Measurements from ENCODE around the gene HDAC3.

Gene HDAC3

DNA sequence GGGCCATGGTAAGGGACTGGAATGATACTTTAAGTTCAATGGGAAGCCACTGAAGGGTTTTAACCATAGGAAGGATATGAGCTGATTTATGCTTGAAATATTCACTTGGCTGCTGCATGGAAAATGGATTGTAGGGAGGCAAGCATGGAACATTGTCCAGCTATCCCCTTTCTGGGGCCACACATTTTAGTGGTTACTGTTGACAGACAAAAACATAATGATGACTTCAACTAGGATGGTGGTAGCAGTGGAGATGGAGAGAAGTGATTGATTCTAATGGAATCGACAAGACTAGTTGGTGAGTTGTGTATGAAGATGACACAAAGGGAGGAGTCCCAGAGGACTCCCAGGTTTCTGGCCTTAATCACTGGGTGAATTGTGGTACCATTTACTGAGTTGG lies 20.8 kb upstream of the HDAC3 start:
- Histone ChIP-seq H3K9ac (ENCODE audit: low read depth, low read length) (no peak overlapping the region), H3K4me3 (ENCODE audit: low read depth, low read length) (no peak overlapping the region), H3K9me3 (ENCODE audit: control insufficient read depth, insufficient read depth, low read length) (no peaks in the 10 kb centered on the region), H3K4me1 (ENCODE audit: control insufficient read depth, insufficient read depth, low read length) (no peaks in the 10 kb centered on the region), H3K27me3 (ENCODE audit: control insufficient read depth, insufficient read depth, low read length) (no peaks in the 10 kb centered on the region), H3K36me3 (ENCODE audit: control insufficient read depth, insufficient read depth, low read length) (peaks cover 71% of the 10 kb centered on the region), H3K27ac (ENCODE audit: low read depth, low read length) (no peak overlapping the region)

DNA sequence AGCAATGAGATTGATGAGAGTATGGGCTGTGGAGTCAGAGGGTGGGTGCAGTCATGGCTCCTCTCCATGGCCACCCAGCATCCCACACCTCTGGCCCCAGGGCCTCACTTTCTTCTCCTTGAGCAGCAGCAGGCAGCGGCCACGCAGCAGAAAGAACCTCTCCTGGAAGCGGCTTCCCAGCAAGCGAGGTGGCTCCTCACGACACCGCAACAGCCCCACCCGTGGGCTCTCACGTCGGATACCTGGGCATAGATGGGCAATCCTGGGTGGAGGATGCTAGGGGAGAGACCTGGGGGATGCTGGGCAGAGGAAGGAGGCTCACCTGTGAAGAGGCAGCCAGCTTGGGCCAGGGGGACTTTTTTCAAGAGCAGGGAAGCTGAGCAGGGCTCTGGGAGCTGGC lies 19.7 kb upstream of the HDAC3 start:
- Histone ChIP-seq H3K4me3 (ENCODE audit: low read depth, low read length) (no peak overlapping the region), H3K27ac (ENCODE audit: low read depth, low read length) (no peak overlapping the region), H3K9me3 (ENCODE audit: control insufficient read depth, insufficient read depth, low read length) (no peaks in the 10 kb centered on the region), H3K36me3 (ENCODE audit: control insufficient read depth, insufficient read depth, low read length) (peaks cover 66% of the 10 kb centered on the region), H3K27me3 (ENCODE audit: control insufficient read depth, insufficient read depth, low read length) (no peaks in the 10 kb centered on the region), H3K4me1 (ENCODE audit: control insufficient read depth, insufficient read depth, low read length) (peaks cover 5% of the 10 kb centered on the region; the same call in 1 of the 2 replicates), H3K9ac (ENCODE audit: low read depth, low read length) (no peak overlapping the region)

DNA sequence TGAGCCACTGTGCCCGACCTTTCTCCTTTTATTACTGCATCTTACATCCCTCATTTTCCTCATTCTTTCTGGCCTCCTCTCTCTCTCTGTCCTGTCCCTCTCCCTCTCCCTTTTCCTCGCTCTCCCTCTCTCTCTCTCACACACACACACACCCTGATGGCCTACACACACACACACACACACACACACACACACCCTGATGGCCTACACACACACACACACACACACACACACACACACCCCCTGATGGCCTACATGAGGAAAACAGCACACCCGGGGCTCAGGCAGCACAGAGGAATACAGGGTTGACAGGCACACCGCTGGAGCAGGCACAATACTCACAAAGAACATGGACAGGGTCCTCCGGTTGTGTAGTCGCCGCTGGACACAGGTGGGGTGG lies 18.4 kb upstream of the HDAC3 start:
- no peaks in the 10 kb centered on the region for H3K9me3 ChIP-seq (ENCODE audit: control insufficient read depth, insufficient read depth, low read length)
- H3K27me3 ChIP-seq (ENCODE audit: control insufficient read depth, insufficient read depth, low read length) = no peaks in the 10 kb centered on the region
- H3K27ac ChIP-seq (ENCODE audit: low read depth, low read length) = no peak overlapping the region
- peaks cover 63% of the 10 kb centered on the region for H3K36me3 ChIP-seq (ENCODE audit: control insufficient read depth, insufficient read depth, low read length)
- H3K9ac ChIP-seq (ENCODE audit: low read depth, low read length) = no peak overlapping the region
- H3K4me1 ChIP-seq (ENCODE audit: control insufficient read depth, insufficient read depth, low read length) = peaks cover 10% of the 10 kb centered on the region; the same call in 1 of the 2 replicates
- H3K4me3 ChIP-seq (ENCODE audit: low read depth, low read length) = no peak overlapping the region

DNA sequence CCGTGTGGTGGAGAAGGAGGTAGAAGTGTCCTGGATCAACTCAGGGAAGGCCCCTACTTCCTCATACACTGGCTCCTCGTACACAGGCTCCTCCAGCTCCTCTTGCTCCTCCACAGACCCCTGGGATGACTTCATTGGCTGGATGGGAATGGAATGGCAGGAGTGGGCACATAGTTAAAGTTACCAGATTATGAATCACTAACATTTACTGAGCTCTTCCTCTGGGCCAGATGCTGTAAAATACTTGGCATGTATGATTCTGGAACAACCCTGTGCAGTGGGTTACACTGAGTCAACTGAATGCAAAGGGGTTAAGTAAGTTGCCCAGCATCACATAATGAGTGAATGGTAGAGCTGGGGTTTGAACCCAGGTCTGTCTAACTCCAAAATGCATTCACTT lies 17.6 kb upstream of the HDAC3 start:
- Histone ChIP-seq H3K4me1 (ENCODE audit: control insufficient read depth, insufficient read depth, low read length) (peaks cover 11% of the 10 kb centered on the region; the same call in 1 of the 2 replicates), H3K4me3 (ENCODE audit: low read depth, low read length) (no peak overlapping the region), H3K36me3 (ENCODE audit: control insufficient read depth, insufficient read depth, low read length) (peaks cover 57% of the 10 kb centered on the region), H3K9ac (ENCODE audit: low read depth, low read length) (no peak overlapping the region), H3K27me3 (ENCODE audit: control insufficient read depth, insufficient read depth, low read length) (no peaks in the 10 kb centered on the region), H3K27ac (ENCODE audit: low read depth, low read length) (no peak overlapping the region), H3K9me3 (ENCODE audit: control insufficient read depth, insufficient read depth, low read length) (no peaks in the 10 kb centered on the region)

DNA sequence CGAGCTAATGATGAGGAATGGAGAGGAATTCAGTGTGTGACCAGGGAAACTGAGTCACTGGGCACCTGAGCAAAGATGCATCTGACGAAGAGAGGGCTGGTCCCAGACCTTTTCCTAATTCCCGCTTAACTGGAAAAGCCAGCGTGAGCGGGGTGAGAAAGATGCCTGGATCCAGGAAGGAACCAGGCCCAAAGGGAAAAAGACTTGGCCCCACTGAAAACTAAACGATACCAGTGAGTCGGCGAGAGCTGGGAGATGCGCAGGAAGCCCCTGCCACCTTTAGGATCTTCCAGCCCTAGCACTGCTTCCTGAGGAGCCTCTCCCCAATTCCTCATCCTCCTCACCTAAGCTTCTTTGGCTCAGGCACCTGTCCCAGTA lies 15.1 kb upstream of the HDAC3 start:
- Histone ChIP-seq H3K36me3 (ENCODE audit: control insufficient read depth, insufficient read depth, low read length) (peaks cover 47% of the 10 kb centered on the region), H3K27me3 (ENCODE audit: control insufficient read depth, insufficient read depth, low read length) (no peaks in the 10 kb centered on the region), H3K4me1 (ENCODE audit: control insufficient read depth, insufficient read depth, low read length) (peaks cover 11% of the 10 kb centered on the region; the same call in 1 of the 2 replicates), H3K27ac (ENCODE audit: low read depth, low read length) (no peak overlapping the region), H3K4me3 (ENCODE audit: low read depth, low read length) (peak overlapping the region; percentile 50), H3K9me3 (ENCODE audit: control insufficient read depth, insufficient read depth, low read length) (no peaks in the 10 kb centered on the region), H3K9ac (ENCODE audit: low read depth, low read length) (no peak overlapping the region)

DNA sequence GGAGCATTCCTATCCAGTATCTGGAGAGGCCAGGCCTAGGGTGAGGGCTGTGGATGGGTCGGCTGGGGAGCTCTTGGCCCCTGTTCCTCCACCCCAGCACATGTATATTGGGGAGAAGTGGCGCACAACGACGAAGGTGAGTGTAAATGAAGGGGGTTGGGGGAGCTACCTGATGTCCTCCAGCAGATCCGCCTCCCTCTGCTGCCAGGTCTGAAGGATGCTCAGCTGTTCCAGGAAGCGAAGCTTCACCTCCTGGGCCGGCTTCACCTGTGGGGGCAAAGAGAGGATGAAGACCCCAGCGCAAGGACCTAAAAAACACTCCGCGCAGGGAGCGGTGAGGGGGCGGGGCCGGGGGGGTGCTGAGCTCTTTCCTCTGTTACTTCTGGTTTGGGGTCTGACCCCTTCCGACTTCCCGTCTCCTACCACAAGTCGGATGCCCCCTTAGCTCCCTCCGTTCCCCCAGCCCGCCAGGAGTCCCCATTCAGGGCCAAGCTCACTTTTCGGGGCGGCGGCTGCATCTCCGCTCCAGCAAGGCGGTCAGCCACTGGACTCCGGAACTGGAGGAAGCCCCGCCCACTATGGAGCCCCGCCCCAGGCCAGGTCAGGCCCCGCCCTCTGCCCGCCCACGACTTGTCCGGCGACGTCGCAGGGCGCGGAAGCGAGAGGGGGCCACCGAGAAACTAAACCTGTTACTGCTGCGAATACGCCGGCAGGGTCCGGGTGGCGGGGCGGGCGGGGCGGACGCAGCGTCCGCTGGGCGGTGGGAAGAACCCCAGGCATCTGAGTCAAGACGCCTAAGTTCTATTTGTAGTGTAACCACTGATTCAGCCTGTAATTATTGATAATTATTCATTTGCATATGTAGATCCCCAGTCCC lies 14.4 kb upstream of the HDAC3 start, which contains the start of gene FCHSD1:
FCHSD1 (minus strand) TSS at position 568 of the 877 bp plus-strand sequence; CDS start at position 518, 50 bp downstream.
- Histone ChIP-seq H3K4me3 (ENCODE audit: low read depth, low read length) (peak within 1 kb of the TSS; percentile 80), H3K27ac (ENCODE audit: low read depth, low read length) (no peak within 1 kb of the TSS), H3K9ac (ENCODE audit: low read depth, low read length) (no peak within 1 kb of the TSS), H3K36me3 (ENCODE audit: control insufficient read depth, insufficient read depth, low read length) (peaks cover 41% of the 10 kb centered on the region), H3K27me3 (ENCODE audit: control insufficient read depth, insufficient read depth, low read length) (no peaks in the 10 kb centered on the region), H3K4me1 (ENCODE audit: control insufficient read depth, insufficient read depth, low read length) (peaks cover 11% of the 10 kb centered on the region; the same call in 1 of the 2 replicates), H3K9me3 (ENCODE audit: control insufficient read depth, insufficient read depth, low read length) (no peaks in the 10 kb centered on the region)

DNA sequence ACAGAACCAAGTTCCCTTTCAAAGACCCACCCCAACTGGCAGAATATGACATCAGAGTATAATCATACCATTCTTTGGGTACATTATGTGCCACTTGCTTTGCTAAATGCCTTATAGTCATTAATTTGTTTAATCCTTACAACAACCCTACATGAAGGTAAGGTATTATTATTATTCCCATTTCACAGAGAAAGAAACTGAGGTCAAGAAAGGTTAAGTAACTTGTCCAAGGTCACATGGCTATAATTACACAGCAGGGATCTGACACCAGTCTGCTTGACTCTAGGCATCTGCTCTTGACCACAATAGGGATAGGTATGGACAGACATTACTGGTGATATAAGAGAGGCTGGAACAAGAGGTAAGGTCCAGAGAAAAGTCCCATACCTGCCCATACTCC lies 13.3 kb upstream of the HDAC3 start:
- H3K9me3 ChIP-seq (ENCODE audit: control insufficient read depth, insufficient read depth, low read length) = no peaks in the 10 kb centered on the region
- H3K27me3 ChIP-seq (ENCODE audit: control insufficient read depth, insufficient read depth, low read length) = no peaks in the 10 kb centered on the region
- no peak overlapping the region for H3K27ac ChIP-seq (ENCODE audit: low read depth, low read length)
- peak overlapping the region; percentile 80; the same call in 1 of the 2 replicates for H3K4me3 ChIP-seq (ENCODE audit: low read depth, low read length)
- peaks cover 38% of the 10 kb centered on the region for H3K36me3 ChIP-seq (ENCODE audit: control insufficient read depth, insufficient read depth, low read length)
- peaks cover 11% of the 10 kb centered on the region; the same call in 1 of the 2 replicates for H3K4me1 ChIP-seq (ENCODE audit: control insufficient read depth, insufficient read depth, low read length)
- no peak overlapping the region for H3K9ac ChIP-seq (ENCODE audit: low read depth, low read length)

DNA sequence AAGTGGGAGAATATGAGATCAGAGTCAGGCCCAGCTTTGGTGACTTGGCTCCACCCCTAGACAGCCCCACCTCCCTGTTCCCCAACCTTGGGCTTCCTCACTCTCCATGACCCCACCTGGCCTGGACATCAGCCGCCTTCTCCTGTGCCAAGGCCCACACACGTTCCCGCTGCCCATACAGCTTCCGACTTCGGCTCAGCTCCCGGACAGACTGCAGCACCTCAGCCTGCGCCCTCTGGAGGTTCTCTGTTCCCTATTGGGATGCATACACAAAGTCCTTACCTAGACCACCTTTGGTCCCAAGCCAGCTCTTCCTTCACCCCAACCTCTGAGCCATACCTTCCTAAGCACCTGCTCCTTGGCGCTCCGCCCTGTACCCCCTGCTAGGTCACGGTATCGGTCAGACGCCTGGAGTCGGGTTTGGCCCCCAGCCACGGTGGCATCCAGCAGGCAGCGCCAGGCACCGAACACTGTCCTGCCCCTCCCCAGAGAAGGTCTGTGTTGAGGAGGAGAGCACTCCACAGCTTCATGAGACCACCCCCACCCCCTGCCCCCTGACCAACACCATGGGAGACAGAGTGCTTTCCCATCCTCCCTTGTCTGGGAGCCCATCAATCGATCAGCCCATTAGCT lies 12.5 kb upstream of the HDAC3 start:
- Histone ChIP-seq H3K36me3 (ENCODE audit: control insufficient read depth, insufficient read depth, low read length) (peaks cover 39% of the 10 kb centered on the region), H3K9me3 (ENCODE audit: control insufficient read depth, insufficient read depth, low read length) (no peaks in the 10 kb centered on the region), H3K9ac (ENCODE audit: low read depth, low read length) (no peak overlapping the region), H3K4me3 (ENCODE audit: low read depth, low read length) (no peak overlapping the region), H3K27me3 (ENCODE audit: control insufficient read depth, insufficient read depth, low read length) (no peaks in the 10 kb centered on the region), H3K27ac (ENCODE audit: low read depth, low read length) (no peak overlapping the region), H3K4me1 (ENCODE audit: control insufficient read depth, insufficient read depth, low read length) (peaks cover 11% of the 10 kb centered on the region; the same call in 1 of the 2 replicates)

DNA sequence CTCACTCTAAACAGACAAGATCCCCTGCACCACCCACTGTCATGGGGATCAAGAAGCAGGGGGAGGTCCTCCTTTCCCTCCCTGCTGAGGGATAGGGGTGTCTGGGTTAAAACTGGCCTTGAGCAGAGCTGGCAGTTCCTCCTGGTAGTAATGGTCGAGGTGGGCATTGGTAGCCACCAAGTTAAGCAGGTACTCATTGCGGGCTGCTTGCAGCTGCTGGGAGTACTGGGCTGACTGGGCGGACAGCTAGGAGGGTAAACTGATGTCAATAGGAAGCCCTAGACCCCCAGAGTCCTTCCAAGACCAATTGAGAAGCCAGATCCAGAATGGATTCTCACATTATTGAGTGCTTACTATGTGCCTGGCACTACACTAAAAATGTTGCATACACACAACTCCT lies 11.2 kb upstream of the HDAC3 start:
- H3K9ac ChIP-seq (ENCODE audit: low read depth, low read length) = no peak overlapping the region

DNA sequence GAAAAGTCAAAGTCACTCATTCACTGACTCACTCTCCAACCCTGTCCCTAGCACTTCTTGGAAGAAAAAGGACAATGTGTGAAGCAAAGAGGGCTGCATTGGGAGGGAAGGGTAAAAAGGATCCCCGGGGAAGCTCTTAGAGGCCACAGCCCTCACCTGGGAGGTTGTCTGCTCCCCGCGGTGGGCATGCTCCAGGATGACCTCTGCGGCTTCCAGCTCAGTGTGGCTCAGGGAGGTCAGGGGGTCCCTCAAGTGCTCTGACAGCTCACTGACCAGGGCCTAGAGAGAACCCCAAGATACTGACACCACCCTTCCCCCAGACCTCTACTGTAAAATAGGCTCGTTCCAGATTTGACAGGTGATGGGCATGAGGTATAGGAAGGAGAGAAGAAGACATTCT lies 10.6 kb upstream of the HDAC3 start:
- H3K4me1 ChIP-seq (ENCODE audit: control insufficient read depth, insufficient read depth, low read length) = peaks cover 11% of the 10 kb centered on the region; the same call in 1 of the 2 replicates
- no peaks in the 10 kb centered on the region for H3K27me3 ChIP-seq (ENCODE audit: control insufficient read depth, insufficient read depth, low read length)
- no peak overlapping the region for H3K9ac ChIP-seq (ENCODE audit: low read depth, low read length)
- peaks cover 44% of the 10 kb centered on the region for H3K36me3 ChIP-seq (ENCODE audit: control insufficient read depth, insufficient read depth, low read length)
- no peak overlapping the region for H3K27ac ChIP-seq (ENCODE audit: low read depth, low read length)
- H3K4me3 ChIP-seq (ENCODE audit: low read depth, low read length) = no peak overlapping the region
- no peaks in the 10 kb centered on the region for H3K9me3 ChIP-seq (ENCODE audit: control insufficient read depth, insufficient read depth, low read length)

More for the DNA sequence above, 11.2 kb upstream of the HDAC3 start:
- no peak overlapping the region for H3K4me3 ChIP-seq (ENCODE audit: low read depth, low read length)
- H3K27ac ChIP-seq (ENCODE audit: low read depth, low read length) = no peak overlapping the region
- peaks cover 39% of the 10 kb centered on the region for H3K36me3 ChIP-seq (ENCODE audit: control insufficient read depth, insufficient read depth, low read length)
- H3K9me3 ChIP-seq (ENCODE audit: control insufficient read depth, insufficient read depth, low read length) = no peaks in the 10 kb centered on the region
- peaks cover 11% of the 10 kb centered on the region; the same call in 1 of the 2 replicates for H3K4me1 ChIP-seq (ENCODE audit: control insufficient read depth, insufficient read depth, low read length)
- no peaks in the 10 kb centered on the region for H3K27me3 ChIP-seq (ENCODE audit: control insufficient read depth, insufficient read depth, low read length)

DNA sequence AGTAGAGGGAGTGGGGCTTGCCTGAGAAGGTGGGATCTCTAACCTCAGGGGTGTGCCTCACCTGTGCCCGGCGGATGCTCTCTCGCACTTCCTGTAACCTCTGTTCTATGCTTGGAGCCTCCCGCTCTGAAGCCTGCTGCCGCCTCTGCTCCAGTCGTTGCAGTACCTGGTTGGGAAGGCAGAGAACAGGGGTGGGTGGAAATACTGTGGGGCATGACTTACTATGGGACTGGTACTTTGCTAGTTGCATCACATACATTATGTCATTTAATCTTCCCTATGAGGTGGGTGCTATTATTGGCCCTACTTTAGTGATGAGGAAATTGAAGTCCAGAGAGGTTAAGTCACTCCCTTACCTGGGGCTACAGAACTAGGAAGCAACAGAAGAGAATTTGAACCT lies 9.4 kb upstream of the HDAC3 start:
- Histone ChIP-seq H3K4me3 (ENCODE audit: low read depth, low read length) (no peak overlapping the region), H3K36me3 (ENCODE audit: control insufficient read depth, insufficient read depth, low read length) (peaks cover 51% of the 10 kb centered on the region), H3K9ac (ENCODE audit: low read depth, low read length) (no peak overlapping the region), H3K27me3 (ENCODE audit: control insufficient read depth, insufficient read depth, low read length) (no peaks in the 10 kb centered on the region), H3K9me3 (ENCODE audit: control insufficient read depth, insufficient read depth, low read length) (no peaks in the 10 kb centered on the region), H3K4me1 (ENCODE audit: control insufficient read depth, insufficient read depth, low read length) (0 out of 2 replicates have a peak, but pooled peaks cover 7% of the 10 kb centered on the region), H3K27ac (ENCODE audit: low read depth, low read length) (no peak overlapping the region)

Data from HUES48 (cell line).